ENCODE data around the gene LACRT. TPM values are rescaled to one million over a fixed set of nuclear protein-coding genes. Genes with fewer than 3 reads are reported as not detected.
"Not testable (repeated sequence)": the region's sequence is repeated elsewhere in the genome, so short reads cannot be mapped to it uniquely, and the experiment has no call there.

LACRT gene
- total RNA-seq, 2 donors from 2014 or later: not detected

GRCh38 chr12:54641554-54641953 lies 6.9 kb upstream of the LACRT start:
- no peak for DNase-seq (ENCODE audit: low spot score)
- intact Hi-C loops (cut with DNase I): no loop called here

GRCh38 chr12:54641089-54641488 lies 6.4 kb upstream of the LACRT start:
- DNase-seq (ENCODE audit: low spot score): no peak
- intact Hi-C loops (cut with DNase I): no loop called here

DNA sequence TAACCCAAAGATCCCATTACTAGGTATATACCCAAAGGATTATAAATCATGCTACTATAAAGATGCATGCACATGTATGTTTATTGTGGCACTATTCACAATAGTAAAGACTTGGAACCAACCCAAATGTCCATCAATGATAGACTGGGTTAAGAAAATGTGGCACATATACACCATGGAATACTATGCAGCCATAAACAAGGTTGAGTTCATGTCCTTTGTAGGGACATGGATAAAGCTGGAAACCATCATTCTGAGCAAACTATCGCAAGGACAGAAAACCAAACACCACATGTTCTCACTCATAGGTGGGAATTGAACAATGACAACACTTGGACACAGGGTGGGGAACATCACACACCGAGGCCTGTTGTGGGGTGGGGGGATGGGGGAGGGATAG lies 4.4 kb upstream of the LACRT start:
- DNase-seq (ENCODE audit: low spot score); intact Hi-C loops (cut with DNase I): not testable (repeated sequence)

DNA sequence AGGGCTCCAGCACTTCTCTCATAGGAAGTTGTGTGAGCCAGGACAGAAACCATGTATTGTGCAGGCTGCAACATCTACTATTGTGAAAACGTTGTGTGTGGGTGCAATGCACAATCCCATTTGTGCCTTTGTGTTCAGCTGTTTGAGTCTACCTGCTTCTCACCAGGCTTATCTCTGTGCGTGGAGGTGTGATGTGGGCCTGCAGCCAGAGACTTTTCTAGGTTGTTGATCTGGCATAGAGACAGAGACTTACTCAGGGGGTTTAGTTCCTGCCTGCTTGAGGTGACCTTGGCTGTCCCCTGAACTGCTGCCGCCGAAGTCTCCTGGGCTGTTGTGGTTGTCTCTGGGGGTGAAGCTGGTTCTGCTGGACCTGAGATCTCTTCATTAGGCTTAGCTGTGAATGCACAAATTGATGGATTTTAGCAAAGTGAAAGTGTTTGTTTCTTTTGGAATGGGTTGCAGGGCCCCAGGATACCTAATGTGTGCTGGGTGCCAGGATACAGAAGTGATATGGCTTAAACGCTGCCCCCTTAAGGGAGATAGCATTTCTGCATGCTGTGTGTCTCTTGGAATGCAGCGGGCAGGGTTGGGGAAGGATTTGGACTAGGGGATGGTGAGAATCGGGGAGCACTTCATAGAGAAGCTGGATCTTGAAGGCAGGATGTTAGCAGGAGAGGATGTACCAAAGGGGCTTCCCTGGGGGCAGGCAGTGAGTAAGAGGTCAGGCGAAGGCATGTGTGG lies 2.5 kb downstream of the LACRT start:
- no peak for DNase-seq (ENCODE audit: low spot score)

GRCh38 chr12:54631551-54631950 lies 3.1 kb downstream of the LACRT start:
- intact Hi-C loops (cut with DNase I): no loop called here
- DNase-seq (ENCODE audit: low spot score): no peak

More for the DNA sequence above, 2.5 kb downstream of the LACRT start:
- intact Hi-C loops (cut with DNase I): no loop called here

GRCh38 chr12:54629925-54630324 lies 4.8 kb downstream of the LACRT start:
- intact Hi-C loops (cut with DNase I): no loop called here
- DNase-seq (ENCODE audit: low spot score): no peak

GRCh38 chr12:54628186-54628846 lies 6.4 kb downstream of the LACRT start:
- no peak for DNase-seq (ENCODE audit: low spot score)

GRCh38 chr12:54627304-54627703 lies 7.4 kb downstream of the LACRT start:
- no peak for DNase-seq (ENCODE audit: low spot score)
- intact Hi-C loops (cut with DNase I): no loop called here

More at GRCh38 chr12:54628186-54628846, 6.4 kb downstream of the LACRT start:
- intact Hi-C loops (cut with DNase I): no loop called here

DNA sequence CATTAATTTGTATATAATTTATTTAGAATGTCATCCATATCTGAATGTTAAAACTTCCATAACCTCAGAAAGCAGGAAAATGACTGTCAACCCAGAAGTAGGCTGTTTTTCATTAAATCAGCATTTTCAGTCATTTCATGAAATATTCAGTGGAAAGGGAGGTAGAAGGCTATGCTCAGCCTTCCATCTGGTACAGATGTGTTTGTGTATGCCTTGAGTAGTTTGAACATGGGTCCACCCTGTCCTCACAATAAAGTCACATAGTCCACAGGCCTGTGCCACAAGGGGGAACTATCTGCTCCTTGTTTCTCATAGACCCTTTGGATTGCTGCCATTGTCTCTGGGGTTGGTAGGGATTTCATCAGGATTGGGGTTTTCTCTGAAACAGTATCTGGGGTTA lies 9.1 kb downstream of the LACRT start:
- DNase-seq (ENCODE audit: low spot score): no peak
- intact Hi-C loops (cut with DNase I): no loop called here

DNA sequence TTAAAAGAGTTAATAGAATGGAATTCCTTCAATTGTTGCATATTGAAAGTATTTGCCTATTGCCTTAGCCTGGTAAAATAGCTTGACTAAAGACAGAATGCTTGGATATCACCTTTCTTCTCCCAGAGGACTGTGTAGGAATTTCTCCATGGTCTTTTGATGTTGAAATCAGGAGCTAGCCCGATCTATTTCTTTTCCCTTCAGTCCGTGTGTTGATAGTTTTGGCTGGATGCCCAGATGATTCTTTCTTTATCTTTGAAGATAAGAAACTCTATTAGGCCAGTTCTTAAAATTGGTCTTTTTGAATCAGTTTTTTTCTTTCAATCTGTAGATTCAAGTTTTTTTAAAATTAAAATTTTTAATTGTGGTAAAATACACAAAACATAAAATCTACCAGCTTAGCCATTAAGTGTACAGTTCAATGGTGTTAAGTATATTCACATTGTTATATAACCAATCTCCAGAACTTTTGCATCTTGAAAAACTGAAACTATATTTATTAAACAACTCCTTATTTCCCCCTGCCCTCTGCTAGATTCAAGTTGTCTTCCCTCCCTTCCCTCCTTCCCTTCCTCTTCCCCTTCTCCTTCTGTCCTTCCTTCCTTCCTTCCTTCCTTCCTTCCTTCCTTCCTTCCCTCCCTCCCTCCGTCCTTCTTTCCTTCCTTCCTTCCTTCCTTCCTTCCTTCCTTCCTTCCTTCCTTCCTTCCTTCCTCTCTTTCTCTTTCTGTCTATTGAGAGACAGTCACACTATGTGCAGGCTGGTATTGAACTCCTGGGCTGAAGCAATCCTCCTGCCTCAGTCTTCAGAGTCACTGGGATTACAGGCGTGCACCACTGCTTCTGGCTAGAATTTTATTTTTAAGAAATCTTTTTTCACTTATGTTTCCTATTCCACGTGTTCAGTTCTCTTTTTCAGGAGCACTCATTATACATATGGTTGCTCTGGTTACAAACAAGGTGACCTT lies 10.1 kb downstream of the LACRT start:
- DNase-seq (ENCODE audit: low spot score): no peak
- intact Hi-C loops (cut with DNase I): no loop called here

- intact Hi-C loops (cut with DNase I): no loop called here
- DNase-seq (ENCODE audit: low spot score): no peak
Observed at GRCh38 chr12:54622463-54623183, 12.1 kb downstream of the LACRT start.

DNA sequence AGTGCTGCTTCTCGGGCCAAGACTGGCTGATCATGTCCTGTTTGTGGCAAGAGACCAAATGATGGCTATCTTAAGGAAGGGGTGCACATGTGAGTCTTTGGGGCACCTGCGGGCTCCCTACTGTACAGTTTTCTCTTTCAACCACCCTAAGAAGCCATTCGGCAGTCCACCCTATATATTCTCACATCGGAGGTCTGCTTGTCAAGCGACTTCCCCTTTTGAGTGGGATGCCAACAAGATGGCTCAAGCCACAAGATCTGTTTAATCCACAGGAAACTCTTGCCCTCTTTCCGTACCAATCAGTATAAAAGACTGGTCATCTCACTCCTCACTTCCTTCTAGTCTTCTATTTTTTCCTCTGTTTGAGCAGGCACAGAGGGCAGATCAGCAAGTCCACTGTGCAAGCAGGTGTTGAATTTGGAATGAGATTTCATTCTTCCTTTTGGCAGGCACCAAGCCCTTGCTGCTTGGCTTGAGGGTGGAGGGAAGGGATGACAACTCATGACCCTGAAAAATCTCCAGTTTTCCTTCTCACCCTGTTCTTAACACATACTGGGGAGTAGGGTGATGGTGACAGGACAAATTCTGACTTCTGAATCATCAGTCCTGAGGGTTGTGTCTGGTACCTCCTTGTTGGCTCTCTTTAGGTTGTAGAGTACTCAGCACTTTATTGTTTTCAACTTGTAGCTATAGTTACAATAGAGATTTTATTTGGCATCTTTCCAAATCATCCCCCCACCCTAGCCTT lies 17.6 kb downstream of the LACRT start:
- intact Hi-C loops (cut with DNase I): no loop called here
- DNase-seq (ENCODE audit: low spot score): no peak

- DNase-seq (ENCODE audit: low spot score): no peak
- intact Hi-C loops (cut with DNase I): no loop called here
Observed at GRCh38 chr12:54612225-54612750, 22.4 kb downstream of the LACRT start.

DNA sequence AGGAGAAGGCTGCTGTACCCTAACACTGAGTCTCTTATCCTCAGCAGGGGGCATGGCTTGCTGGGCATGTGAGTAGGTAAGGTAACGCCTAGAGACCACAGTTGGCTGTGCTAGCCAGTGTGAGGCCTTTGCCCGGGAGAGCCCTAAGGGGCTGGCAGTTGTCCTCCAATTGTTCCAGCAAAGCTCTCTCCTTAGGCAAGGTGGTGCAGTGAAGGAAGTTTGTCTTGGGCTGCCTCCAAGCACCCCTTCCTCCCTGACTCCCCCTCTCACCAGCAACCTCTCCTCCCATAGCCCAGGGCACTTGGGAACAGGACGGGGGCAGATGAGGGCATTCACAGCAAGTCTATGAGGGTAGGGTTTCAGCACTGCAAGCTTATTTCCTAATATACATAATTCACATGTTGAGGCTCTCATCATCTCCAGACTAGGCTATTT lies 23.0 kb downstream of the LACRT start:
- intact Hi-C loops (cut with DNase I): no loop called here
- DNase-seq (ENCODE audit: low spot score): no peak

GRCh38 chr12:54608769-54609168 lies 25.9 kb downstream of the LACRT start:
- intact Hi-C loops (cut with DNase I): no loop called here

DNA sequence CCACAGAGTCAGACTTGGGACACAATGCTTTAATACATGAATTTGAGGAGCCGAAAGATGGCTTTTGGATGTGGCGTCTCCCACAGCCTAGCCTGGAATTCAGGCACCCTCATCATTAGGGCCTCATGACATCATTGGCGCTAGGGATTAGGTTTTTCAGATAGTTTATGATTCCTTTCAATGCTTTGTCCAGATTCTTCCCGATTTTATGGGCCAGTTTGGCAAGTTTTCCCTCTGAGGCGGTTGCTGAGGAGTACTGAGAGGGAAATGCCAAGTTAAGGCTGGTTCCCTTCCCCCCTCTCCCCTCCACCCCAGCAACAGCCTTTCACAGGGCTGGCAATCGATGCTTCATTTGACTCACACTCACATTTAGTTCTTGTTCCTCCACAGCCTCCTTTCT lies 26.5 kb downstream of the LACRT start:
- DNase-seq (ENCODE audit: low spot score): no peak
- intact Hi-C loops (cut with DNase I): no loop called here

More at GRCh38 chr12:54608769-54609168, 25.9 kb downstream of the LACRT start:
- no peak for DNase-seq (ENCODE audit: low spot score)

DNA sequence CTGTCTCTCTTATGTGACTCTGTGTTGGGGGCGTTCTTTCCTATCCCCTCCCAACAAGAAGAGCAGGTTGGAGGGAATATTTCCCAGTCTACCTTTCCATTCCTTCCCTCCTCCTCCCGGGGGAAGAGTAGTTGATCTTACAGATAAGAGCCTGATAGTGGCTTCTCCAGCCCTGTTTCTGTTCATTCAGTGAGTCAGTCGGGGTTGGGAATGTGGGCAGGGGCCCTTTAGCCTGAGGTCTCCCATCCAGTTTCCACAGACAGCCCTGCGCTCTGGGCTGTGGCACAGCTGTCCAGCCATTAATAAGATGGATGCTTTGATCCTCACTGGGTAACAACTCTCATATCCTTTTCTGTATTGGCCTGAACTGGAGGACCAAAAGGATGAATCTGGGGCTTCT lies 28.1 kb downstream of the LACRT start:
- intact Hi-C loops (cut with DNase I): no loop called here
- DNase-seq (ENCODE audit: low spot score): no peak

Measured in posterior vena cava (tissue), 2 donors.